Stimulated activated CD8-positive, alpha-beta memory T cell treated with anti-CD3 and anti-CD28 coated beads, Interleukin-4, amount 100 ng/mL, for 4 hours (primary cell): ENCODE results near the gene CYP26B1.

Experiments
- DNase-seq, 2 donors: peaks; one replicate each; pipeline ENCODE4 v3.0.0-alpha.2; 2020; ENCODE audit warnings: low read depth in 2 of 2, low spot score in 1 of 2

The CYP26B1 gene

GRCh38 chr2:72130659-72131360 lies 16.9 kb downstream of the CYP26B1 start:
- no peak for DNase-seq

- DNase-seq = no peak
These were observed 17.9 kb downstream of the CYP26B1 start for GRCh38 chr2:72129681-72130340.

GRCh38 chr2:72128843-72129227 lies 18.8 kb downstream of the CYP26B1 start:
- DNase-seq = no peak

- no peak for DNase-seq
These were observed 19.4 kb downstream of the CYP26B1 start for GRCh38 chr2:72128059-72128842.

- DNase-seq = no peak
These were observed 20.1 kb downstream of the CYP26B1 start for GRCh38 chr2:72127401-72128058.

GRCh38 chr2:72126186-72127100 lies 21.2 kb downstream of the CYP26B1 start:
- no peak for DNase-seq

GRCh38 chr2:72124376-72124775 lies 23.3 kb downstream of the CYP26B1 start:
- no peak for DNase-seq

GRCh38 chr2:72121153-72121552 lies 26.5 kb downstream of the CYP26B1 start:
- no peak for DNase-seq

GRCh38 chr2:72118951-72119350 lies 28.7 kb downstream of the CYP26B1 start:
- no peak for DNase-seq

GRCh38 chr2:72118386-72118785 lies 29.3 kb downstream of the CYP26B1 start:
- no peak for DNase-seq

- DNase-seq = no peak
These were observed 29.9 kb downstream of the CYP26B1 start for GRCh38 chr2:72117718-72118117.

- no peak for DNase-seq
These were observed 30.6 kb downstream of the CYP26B1 start for GRCh38 chr2:72117029-72117428.

GRCh38 chr2:72116081-72116533 lies 31.6 kb downstream of the CYP26B1 start:
- DNase-seq = no peak

GRCh38 chr2:72115110-72116080 lies 32.3 kb downstream of the CYP26B1 start:
- no peak for DNase-seq

GRCh38 chr2:72114693-72115051 lies 33.0 kb downstream of the CYP26B1 start:
- no peak for DNase-seq

- no peak for DNase-seq
These were observed 33.6 kb downstream of the CYP26B1 start for GRCh38 chr2:72113847-72114692.

GRCh38 chr2:72112981-72113846 lies 34.4 kb downstream of the CYP26B1 start:
- DNase-seq = no peak
